ENCODE data around the gene ASB13.
"Not testable (repeated sequence)": the region's sequence is repeated elsewhere in the genome, so short reads cannot be mapped to it uniquely, and the experiment has no call there.

The ASB13 gene

DNA sequence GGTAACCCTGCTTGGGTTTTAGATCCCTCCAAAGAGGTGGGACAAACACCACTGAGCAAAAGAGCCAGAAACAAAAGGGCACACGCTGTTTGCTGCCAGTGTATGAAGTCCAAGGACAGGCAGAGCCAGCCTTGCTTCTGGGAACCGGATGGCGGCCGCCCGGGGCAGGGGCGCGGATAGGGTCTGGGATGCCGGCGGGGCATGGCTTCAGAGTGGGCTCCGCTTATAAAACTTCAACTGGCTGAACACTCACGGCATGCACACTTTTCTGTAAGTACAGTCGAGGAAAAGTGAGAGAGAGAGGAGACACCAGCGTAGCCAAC lies 62.6 kb downstream of the ASB13 start:
- no peak for DNase-seq

DNA sequence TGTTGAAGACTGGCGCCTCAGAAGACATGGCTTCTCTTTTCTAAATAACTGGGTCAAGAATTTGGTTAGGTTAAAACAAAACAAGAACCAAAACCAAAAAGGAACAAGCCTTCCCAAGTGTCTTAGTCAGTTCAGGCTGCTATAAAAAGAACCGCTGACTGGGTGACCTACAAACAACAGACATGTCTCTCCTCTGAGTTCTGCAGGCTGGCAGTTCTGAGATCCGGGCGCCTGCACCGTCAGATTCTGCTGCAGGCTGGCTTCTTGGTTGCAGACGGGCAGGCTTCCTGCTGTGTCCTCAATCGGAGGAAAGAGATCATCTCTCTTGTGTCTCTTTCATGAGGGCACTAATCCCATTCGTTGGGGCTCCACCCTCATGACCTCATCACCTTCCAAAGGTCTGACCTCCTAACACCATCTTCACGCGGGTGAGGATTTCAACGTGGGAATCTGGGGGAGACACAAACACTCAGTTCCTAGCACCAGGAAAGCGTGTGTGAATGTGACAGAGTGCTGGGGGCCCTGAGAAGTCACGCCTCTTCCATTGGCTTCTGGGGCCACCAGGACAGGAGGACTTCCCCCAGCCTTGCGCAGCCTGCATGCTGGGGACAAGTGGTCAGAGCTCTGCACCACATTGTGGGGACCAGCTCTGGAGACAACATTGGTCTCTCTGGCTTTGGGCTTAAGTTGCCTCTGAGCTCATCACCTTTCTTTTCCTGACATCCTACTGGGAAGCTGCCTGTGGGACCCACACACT lies 63.1 kb downstream of the ASB13 start:
- DNase-seq = no peak

DNA sequence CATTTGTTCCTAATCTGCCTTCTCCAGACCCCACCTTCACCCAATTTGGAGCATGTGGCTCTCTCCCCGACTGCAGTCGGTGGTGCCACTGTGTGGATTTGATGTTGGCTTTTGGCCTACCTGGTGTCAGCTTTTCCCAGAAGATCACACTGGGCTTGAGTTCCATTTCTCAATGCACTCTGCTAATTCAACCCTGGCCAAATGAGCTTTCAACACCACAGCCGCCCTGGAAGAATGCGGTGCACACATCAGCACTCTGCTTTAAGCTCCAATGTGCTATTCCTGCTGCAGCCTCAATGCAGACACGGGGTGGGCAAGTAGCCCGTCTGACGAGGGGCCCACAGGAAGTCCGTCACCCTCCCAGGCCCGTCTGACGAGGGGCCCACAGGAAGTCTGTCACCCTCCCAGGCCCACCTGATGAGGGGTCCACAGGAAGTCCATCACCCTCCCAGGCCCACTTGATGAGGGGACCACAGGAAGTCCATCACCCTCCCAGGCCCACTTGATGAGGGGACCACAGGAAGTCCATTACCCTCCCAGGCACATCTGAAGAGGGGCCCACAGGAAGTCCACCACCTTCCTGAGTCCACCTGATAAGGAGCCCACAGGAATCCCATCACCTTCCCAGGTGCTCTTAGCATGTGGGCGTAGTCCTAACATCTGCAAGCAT lies 64.4 kb downstream of the ASB13 start:
- DNase-seq = no peak

DNA sequence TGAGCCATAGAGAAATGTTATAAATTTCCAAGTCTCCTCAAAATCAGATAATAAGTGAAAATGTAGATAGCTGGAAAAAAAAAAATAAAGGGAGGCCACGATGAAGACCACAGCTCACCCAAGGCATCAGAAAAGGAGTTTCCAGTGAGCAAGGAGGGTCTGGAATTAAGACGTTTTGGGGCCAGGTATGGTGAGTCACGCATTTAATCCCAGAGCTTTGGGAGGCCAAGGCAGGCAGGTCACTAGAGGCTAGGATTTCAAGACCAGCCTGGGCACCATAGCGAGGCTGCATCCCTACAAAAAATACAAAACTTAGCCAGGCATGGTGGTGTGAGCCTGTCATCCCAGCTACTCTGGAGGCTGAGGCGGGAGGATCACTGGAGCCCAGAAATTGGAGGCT lies 65.5 kb downstream of the ASB13 start:
- no peak for DNase-seq

DNA sequence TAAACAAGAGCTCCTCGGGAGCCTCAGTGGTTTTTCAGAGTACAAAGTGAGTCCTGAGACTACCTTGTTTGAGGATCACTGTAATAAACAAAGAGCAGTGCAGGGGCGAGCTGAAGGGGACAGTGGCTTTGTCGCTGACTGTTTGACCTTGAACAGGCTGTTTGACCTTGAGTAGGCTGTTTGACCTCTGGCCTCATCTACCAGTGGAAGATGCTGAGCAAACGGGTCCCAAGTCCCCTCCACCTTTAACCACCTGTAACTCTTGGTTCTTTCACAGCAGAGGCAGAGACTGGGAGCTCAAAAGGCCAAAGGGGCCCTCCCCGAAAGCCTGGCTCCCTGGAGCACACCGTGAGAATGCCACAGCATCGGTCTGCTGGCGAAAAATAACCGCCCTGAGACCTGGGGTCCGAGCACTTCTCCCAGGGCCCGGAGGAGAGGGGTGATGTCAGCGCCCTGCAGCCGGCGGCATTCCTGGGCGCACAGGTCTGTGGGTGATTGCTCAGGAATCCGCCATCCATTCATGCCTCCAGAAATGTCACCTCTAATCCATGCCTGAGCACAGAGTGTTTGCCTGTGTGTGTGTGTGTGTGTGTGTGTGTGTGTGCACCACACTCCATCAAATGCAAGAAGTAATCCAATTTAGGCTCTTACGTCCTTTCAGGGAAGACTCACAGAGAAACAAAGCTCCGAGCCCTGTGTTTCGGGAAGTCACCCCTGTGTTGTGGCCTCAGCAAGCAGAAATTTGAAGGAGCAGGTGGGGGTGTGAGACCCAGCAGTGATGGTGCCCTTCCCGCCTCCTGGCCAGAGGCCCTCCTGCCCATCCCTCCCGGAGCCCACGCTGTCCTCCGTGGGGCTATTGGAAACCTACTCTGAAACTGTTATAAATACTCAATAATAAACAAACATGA lies 66.5 kb downstream of the ASB13 start:
- no peak for DNase-seq

DNA sequence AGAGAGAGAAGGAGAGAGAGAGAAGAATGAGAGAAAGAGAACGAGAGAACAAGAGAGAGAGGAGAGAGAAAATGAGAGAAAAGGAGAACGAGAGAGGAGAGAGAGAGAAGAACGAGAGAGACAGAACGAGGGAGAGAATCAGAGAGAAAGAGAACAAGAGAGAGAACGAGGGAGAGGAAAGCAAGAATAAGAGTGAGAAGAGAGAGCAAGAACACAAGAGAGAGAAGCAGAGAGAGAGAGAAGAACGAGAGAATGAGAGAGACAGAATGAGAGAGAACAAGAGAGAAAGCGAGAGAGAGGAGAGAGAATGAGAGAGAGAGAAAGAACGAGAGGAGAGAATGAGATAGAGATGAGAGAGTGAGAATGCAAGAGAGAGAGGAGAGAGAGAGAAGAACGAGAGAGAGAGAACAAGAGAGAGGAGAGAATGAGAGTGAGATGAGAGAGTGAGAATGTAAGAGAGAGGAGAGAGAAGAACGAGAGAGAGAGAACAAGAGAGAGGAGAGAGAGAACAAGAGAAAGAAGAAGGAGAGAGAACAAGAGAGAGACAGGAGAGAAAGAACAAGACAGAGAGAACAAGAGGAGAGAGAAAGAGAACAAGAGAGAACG lies 68.2 kb downstream of the ASB13 start:
- no peak for DNase-seq

DNA sequence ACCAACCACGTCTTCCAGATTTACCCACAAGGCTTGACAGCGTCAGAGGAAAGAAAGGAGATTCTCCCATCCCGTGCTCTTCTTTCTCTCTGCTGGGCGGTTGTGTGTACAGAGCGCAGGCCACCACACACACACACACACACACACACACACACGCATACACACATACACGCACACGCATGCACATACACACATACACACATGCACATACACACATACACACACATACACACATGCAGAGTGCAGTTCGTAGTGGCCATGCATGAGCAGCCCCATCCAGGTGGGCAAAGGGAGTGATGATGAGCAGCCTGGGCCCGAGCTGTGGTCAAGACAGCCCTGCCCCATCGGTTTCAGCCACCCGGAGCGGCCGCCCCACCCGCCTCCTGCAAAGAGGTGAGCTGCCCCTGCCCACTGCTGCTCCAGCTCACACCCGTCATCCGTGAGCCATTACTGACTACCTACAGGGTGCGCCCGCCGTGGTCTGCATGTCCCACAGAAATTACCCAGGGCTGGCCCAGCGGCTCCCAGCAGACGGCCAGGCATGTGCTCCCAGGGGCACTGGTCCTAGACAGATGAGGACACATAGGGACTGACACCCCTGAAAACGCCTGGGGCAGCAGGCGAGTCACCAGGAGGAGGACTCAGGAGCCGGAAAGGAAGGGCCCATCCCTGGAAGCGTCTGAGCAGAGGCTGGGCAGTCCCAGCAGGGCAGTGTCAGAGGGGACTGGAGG lies 69.6 kb downstream of the ASB13 start:
- DNase-seq = no peak

DNA sequence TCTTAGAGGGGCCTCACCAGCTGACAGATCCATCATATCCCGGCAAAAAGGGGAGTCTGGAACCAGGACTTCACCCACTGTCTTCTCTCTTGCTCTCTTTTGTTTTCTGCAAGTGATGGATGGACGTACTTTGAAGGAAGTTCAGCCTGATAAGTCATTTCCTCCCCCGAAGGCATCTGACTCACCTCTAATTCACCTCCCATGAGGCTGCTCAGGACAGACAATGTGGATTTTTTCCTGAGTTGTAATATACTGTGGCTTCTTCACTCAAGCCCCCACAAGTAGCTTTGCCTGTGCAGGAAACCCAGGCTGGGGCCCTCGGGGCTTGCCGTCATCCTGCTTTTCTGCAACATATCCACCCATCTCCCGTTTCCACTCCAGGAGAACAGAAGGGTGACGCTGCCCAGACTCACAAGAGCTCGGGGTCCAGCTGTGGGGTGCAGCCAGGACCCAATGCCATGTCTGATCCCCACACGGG lies 70.4 kb downstream of the ASB13 start:
- no peak for DNase-seq

DNA sequence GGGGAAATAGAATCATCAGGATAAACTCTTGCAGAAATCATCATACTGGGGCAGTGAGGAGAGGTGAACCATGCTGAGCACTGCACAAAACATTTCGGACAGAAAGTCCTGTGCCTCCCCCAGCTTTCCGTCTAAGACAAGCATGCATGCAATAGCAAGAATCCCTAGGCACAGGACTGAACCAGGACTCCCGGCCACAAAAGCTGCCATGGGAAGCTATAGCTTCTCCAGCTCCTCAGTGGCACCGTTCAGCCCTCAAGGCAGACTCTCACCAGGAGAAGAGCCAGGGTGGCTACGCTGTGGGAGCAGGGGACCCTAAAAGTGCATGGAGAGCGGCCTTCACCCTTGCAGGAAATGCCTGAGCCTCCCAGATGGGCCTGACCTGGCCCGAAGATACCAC lies 70.8 kb downstream of the ASB13 start:
- no peak for DNase-seq

DNA sequence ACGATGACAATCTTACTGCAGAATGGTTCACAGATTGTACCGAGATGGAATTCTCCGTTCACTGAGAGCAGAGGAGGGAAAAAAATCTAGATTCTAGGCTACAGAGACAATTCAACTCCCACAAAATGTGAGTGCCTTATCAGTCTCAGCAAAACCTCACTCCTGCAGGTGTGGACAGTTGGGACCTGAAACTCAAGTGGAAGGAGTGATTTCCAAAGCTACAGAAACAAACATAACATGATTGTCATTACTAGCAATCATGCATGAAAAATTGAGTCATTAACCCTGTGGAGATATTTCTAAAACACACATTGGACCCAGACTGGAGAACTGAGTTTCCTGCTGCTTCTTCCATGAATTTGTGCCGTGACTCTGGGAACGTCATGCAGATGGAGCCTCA lies 71.3 kb downstream of the ASB13 start:
- DNase-seq = no peak

DNA sequence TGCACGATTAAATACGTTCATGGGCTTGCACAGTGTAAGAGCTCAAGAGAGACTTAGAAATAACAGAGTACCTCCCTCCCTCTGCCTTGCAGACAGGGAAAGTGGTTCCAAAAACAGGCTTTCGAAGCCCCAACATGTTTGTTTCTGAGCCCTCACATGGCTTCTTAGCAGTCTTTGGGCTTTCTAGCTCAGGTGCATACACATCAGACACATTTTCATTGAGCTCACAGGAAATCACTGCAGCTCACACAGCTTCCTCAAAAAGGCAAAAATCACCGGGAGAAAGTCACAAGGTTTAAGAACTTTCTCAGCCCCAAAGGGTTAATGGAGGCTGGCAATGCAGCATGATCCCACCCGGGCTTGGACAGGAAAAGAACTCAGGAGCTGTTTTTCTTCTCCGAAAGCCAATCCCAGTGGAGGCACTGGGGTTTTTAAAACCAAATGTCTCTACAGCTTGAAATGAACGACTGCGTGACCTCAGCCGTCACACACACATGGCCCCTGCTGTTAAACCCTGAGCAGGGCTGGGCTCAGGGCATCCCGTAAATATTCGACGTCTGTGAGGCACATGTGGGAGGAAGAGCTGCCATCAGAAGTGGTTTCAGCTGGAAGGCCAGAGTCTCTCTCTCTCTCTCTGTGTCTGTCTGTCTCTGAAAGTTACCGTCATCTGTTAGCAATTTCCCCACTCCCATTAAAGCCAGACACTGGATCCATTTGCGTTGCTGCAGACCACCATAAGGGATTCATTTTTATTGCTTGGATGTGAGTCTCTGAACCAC lies 71.9 kb downstream of the ASB13 start:
- DNase-seq = no peak

DNA sequence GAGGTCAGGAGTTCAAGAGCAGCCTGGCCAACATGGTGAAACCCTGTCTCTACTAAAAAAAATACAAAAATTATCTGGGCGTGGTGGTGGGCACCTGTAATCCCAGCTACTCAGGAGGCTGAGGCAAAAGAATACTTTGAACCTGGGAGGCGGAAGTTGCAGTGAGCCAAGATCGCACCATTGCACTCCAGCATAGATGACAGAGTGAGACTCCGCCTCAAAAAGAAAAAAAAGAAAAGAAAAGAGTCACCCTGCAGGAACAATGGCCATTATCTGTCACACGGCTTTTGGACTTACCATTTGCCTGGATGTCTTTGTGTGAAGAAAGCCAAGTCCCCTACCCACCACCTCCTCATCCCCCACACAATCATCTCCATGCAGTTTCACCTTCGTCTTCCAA lies 73.0 kb downstream of the ASB13 start:
- DNase-seq = not testable (repeated sequence)

DNA sequence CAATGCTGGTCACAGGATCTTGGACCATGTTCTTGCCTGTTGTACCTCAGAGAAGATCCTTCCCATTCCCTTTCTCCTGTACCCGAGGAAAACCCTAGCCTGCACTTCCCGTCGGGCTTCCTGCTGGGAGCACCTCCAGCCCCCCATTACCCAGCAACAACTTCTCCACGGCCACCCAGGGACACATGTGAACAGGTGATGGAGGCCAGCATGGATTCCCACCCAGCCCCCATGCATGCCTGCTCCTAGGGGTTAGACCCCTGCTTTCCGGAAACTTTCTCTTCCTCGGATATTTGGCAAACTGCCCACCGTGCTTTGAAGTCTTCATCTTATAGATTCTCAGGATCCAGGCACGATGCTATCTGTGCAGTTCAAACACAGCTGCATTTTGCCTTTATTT lies 74.3 kb downstream of the ASB13 start:
- no peak for DNase-seq

DNA sequence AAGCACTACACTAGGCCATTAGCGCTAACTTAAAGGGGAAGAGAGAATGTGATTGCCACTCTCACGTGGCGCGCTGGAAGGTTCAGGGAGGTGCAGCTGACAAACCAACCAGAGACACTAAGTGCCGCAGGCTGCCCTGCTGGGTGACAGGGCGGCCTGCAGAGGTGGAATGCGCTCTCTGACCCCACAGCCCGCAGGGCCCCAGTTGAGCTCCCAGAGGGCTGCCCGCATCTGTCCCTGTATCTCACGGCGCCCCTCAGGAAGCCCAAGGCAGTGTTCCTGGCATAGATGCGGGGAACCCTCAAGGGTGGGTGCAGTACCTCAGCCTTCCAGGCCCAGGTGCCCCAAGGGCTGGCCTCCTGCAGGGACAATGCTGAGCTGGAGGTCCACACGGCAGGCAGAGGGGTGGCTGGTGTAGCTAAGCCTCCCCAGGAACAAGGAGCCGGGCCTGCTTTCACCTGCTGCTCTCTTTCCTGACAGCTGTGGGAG lies 75.0 kb downstream of the ASB13 start:
- DNase-seq = no peak

DNA sequence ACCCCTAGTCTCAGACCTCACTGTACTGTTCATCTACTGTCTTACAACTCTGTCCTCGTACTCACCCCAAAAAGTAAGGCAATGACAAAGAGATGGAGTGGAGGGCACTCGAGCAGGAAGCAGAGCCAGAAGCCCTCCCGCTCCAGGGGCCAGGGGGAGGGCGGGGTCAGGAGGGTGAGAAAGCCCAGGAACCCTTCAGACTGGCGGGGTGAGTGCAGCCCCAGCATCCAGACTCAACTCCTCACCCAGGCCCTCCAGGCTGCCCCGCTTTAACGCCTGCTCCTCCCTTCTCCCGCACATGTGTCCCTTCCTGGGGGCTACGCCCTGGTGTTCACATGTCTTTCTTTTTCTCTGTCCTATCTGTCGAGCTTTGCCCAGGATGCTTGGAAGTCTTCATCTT lies 75.6 kb downstream of the ASB13 start:
- no peak for DNase-seq

DNA sequence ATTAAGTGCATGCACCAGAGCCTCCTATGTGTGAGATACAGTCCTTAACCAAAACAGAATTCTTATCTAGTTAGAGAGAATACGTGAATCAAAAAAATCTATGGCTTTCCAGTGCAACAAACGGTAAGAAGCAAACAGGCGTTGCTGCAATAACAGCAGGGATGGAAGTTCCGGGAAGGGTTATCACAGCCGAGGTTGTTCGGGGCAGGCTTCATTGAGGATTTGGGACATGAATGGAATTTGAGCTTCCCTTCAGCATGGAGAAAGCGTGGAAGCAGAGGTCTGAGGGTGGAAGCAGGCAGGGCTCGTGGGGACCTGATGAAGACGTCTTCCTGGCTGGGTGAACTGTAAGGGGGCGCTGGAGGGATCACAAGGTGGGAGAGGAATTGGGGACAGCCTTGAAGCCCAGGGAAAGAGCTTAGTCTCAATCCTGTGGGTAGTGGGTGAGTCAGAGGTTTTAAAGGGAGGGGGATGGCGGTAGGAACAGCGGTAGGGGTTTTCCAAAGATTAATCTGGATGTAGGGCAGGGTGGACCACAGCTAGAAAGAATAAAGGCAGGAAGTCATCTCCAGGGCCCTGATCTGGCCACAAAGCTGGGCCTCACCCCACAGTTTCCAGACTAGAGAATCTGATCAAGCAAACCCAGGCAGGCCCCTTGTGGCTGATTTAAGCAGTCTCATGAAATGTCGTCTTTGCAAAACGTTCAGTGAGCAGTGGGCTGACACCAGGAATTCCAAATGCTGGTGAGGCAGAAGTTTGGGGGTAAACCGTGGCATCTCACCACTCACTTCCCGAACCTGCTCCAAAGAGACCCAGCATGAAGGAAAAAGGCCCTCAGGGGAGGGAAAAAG lies 76.5 kb downstream of the ASB13 start:
- DNase-seq = no peak

DNA sequence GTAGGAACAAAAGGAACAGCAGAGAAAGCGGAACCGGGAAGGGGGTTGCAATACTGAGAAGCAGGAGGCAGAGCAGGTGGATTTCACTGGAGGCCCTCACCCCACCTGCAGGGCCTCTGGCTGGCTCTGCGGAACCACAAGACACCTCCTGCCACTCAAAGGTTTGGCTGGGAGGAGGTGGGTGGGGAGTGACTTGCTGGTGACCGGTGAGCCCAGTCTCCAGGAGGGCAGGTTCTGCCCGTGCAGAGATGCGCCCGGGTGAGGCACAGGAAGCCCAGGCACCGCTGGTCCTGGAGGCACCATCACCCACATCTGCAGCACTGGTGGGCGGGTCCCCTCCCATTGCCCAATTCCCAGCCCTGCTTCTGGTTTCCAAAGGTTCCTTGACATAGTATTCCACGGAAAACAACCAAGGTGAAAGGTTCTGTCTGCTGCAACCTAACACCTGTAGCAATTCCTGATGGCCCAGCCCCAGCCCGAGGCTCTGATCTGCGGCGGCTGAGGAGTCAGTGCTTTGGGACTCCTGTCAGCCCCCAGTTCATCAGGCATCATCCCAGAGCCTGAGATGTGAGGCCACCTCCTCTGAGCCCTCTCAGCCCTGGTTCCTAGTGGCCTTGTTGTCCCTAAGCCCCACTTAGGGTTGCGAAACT lies 77.3 kb downstream of the ASB13 start:
- no peak for DNase-seq
